ENCODE data around the gene BCL2.

The BCL2 gene

DNA sequence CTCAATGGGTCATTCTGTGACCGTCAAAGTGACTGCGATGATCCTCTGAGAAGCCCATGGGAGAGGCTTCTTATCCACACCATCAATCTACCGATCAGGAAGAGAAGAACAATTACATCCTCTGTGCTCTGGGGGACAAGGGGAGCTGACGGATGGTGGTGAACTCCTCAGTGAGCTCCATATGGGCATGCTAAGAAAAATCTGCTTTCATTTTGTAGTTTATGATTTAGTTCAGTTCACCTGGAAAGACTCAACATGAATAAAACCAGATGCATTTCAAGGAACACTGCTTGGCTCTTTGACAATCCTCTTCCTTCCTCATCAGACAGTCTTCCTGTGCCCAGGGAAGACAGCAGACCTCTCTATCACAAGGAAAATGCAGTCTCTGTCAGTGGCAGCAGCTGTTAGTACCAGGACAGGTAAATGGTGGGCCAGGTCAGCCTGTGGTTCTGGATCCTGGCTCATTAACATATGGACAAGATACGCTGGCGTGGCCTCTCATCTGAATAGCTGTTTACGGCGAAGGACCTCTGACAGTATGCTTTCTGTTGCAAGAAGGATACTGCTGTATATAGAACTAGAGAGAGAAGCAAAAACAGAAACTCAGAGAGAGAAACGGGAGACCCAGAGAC, 176.9 kb downstream of the BCL2 start:
- no peak for DNase-seq (ENCODE audit: low read depth, low spot score)

DNA sequence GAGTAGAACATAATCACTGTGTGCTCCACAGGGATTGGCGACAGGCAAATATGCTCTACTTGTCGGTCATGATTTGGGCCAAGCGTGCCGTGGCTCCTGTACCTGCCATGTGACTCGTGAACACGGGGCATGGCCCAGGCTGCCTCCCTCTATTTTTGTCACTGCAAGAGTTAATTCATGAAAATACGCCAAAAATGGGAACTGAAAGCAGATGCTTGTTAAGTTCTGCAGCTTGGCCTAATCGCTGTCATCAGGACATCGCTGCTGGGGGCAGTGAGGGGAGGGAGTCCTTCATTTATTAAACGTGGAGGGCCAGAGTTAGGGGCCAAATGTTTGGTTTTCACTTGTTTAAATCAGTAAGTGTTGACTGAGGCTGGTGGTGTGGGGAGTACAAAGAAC, 177.8 kb downstream of the BCL2 start:
- DNase-seq (ENCODE audit: low read depth, low spot score) = no peak

DNA sequence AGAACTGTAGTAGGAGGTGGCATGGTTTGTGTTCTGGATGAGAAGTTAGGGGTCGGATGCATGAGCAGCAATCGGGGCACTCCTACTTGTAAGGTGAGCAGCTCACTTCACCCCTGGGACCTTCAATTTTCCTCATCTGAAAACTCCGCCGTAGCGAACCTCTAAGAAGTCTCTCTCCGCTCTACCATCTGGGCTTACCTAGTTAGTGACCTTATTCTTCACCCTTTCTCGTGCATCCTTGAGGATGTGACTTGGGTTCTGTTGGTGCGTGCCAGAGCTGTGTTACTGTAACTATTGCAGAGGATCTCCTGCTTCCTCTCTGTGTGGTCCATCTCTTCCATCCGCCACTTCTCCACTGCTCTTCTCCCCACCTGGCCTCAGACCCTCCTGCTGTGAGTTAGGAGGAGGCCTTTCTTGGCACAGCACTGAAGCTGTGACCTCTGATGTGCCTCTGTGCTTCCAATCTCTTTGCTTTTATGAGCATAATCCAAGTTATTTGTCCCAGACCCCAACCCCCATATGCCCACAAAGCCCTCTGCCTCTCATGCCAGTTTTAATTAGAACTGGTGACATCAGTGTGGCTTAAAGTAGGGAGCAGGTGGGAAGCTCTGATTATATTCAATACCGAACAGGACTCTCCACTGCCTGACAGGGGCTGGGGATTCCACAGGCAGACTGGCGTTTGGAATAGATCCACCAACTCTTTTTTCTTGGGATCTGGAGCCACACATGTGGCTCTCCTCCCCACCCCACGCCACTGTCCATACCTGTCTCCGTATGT, 178.4 kb downstream of the BCL2 start:
- DNase-seq (ENCODE audit: low read depth, low spot score) = no peak

DNA sequence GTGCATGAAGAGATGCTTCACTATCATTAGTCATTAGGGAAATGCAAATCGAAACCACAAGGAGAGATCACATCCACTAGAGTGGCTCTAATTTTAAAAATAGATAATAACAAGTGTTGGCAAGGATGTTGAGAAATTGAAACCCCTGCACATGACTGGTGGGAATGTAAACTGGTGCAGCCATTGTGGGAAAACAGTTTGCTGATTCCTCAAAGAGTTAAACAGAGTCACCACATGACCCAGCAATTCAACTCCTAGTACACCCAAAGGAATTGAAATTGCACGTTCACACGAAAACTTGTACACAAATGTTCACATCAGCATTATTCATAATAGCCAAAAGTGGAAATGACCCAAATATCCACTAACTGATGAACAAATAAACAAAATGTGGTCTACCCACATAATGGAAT, 179.5 kb downstream of the BCL2 start:
- no peak for DNase-seq (ENCODE audit: low read depth, low spot score)

DNA sequence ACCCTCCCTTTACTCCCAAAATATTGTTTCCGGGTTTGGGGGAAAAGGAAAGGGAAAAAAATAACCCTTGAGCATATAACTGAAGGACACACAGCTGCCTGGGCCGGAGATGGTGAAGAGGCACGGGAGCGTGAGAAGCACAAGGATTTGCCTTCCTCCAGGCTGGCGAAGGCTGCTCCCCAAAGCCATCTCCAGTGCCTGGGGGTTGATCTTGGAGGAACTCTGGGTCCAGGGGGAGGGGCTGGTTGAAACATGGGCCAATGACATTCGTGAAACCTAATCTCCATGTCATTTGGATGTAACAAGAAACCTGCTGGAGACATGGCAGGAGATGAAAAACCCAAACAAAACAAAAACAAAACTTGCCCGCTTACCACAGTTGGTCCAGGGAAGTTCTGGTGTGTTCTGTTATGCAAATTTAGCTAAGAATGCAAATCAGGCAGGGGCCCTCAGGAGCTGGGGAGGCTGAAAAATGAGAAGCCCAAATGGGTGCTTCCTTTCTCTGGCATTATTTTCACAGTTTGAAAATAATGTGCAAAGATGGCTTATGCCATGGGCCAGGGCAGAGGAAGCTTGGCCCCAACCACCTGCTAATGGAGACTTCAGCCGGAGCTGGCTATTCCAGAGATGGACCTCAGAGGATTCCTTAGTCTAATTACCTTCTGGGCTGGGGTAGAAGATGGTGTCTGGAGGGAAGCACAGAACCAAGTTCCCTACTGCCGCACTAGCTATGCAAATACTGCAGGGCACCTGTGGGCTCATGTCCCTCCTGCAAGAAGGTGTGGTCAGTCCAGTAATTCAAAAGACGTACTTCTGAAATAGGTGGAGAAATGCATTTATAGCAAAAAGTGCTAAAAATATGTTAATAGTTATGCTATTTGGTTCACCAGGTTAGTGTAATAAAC, 180.9 kb downstream of the BCL2 start:
- peak; percentile 85 for DNase-seq (ENCODE audit: low read depth, low spot score)

DNA sequence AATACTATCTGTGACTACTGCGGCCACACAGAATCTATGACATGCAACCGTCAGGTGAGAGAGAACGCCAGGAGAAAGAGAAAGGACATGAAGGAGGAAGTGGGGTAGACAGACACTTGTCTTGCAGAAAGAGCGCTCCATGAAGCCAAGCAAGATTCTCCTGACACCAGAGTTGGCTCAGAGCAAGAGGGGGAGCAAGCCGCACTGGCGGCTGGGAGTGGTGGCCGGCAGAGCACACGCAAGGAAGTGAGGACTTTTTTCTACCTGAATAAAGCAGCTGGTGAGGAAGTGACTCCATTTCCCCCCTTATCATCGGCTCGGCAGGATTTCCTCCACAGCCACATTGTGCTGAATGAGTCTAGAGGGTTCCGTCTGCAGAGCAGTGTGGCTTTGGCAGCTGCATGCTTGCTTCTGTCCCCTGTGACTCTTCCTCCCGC, 181.6 kb downstream of the BCL2 start:
- DNase-seq (ENCODE audit: low read depth, low spot score) = no peak

DNA sequence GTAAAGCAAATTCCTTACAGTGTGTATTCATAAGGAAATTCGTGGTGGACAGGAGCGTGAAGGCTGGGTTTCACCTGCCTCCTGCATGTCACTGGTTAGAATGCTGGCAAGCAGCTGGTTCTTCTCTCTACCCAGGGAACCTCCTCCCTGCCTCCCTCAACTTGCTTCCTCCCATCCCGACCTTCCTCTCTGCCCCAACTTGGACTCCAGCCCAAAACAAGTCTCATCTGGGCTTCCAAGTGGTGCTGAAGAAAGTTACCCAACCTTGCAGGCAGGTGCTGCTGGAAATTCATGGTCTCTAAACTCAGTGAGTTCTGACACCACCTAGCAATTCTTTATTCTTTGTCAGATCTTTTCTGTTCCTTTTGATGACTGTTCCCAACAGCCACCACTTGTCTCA, 184.5 kb downstream of the BCL2 start:
- DNase-seq (ENCODE audit: low read depth, low spot score) = no peak

DNA sequence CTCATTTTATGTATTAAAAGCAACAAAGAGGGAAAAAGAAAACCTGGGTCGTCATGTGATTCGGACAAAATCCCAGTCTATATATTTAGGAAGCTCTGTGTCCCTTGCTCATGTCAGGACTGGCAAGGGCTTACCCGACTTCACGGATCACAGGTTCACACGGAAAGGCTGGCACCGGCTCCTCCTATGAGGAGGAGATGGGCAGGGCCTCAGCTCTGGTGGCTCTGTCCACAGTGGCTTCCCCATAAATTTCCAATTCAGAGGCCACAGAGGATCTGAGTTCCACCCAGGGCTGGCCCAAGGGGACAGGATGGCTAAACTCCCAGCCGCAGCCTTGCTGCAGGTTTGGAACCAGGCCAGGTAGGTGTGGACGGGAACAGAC, 186.8 kb downstream of the BCL2 start:
- DNase-seq (ENCODE audit: low read depth, low spot score) = no peak

DNA sequence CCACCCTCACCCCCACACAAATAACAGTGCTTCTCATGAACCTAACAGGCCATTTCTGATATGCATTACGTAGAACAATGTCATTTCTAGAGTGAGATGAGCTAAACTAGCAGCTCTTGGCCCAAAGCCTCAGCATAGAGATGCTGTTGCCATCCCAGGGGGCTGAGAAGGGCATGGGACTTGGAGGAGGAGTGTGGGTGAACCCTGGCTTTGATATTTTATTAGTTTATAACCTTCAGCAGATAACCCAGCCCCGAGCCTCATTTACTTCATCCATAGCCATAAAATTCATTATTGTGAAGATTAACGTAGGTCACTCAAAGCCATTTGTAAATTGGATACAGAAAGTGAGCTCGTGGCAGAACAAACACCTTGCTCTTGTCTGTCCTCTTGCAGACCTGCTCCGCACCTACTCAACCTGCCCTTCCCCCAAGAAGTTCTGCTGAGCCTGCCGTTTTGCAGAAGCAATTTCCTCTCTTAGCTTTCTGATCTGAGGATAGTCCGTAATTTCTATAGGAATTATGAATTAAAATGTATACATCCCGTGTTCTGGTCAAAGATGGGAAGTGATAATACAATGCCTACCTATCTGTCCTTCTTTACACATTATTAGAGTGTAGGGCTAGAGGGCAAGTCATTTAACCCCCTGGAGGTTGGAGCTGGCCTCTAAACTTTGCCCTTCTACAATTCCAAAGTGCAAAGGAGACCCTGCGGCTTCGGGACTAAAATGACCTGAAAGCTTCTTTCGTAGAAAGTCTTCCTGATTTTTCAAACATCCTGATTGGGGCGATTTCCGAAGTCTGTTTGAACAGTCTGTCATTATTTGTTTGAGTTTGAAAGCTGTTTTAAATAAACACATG, 187.4 kb downstream of the BCL2 start:
- DNase-seq (ENCODE audit: low read depth, low spot score) = no peak

DNA sequence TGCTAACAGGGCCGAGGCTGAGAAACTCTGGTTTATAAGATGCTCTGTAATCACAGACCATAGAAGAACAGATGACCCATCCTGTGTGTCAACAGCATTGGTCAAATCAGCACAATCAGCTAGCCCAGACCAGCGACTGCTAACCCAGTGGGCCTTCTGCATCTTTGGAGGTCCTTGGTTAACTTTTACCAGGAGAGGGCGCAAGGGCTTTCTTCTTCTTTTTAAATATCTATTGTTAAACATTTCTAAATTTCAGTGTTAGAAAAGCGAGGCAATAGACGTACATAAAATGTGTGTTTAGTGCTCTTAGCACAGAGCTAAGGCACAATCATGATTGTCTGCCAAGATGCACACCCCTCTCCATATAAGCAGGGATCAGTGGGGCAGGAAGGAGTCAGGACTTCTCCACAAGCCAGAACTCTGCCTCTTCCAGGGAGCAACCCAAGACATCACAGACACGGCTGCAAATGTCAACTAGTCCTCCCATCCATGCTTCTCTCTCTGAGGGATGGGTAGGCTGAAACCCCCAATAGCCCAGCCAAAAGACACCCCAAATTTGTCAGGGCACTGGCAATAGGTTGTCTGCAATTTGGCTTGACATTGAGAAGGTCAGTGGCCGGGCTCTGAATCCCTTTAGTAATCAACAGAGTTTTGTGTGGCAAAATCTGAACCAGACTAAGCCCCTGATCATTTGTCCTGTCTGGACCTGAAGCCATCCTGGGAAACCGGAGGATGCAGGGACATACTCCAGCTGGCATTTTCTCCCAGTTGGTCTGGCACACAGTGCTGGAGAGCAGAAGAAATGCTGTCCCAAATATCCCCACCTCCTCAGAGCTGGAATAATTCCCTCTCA, 188.2 kb downstream of the BCL2 start:
- no peak for DNase-seq (ENCODE audit: low read depth, low spot score)

DNA sequence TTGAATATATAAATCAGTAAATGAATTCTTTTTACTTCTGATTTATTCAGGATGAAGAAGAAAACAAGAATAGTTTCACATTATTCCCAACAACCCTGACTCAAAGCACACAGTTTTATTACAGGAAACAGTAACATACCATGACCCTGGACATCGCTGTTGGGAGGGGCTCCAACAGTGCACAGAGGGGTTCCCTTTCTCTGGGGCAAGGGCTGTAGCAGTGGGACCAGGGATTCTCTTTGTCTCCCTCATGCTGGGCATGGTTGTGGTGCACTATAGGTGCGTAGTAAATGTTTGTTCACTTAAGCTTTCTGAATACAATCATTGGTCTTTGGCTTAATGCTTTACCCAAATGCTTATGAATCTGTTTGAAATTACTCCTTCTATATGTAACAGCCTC, 189.4 kb downstream of the BCL2 start:
- DNase-seq (ENCODE audit: low read depth, low spot score) = no peak

DNA sequence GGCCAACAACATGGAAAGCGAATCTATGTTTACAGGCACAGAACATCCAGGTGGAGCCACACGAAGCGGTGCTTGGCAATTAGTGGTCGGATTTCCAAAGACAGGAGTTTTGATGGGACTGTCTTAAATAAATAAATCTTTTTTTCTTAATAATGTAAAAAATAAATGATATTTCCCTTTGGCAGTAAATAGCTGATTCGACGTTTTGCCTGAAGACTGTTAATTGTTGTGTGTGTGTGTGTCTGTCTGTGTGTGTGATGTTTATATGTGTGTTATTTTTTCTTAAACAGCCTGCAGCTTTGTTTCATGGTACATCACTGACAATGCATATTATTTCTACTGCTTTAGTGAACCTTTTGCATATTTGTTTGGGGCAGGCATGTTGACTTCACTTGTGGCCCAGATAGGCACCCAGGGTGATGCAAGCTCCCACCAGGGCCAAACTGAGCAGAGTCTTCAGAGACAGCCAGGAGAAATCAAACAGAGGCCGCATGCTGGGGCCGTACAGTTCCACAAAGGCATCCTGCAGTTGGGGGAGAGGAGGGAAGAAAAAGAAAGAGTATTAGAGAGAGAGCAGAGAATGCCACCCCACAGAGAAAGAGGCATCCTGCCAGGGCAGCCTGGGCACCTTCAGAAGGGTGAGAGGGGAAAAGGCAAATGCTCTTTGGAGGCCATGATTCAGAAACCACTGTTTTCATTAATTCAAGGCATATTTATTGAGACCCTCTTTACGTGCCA, 191.2 kb downstream of the BCL2 start:
- no peak for DNase-seq (ENCODE audit: low read depth, low spot score)

DNA sequence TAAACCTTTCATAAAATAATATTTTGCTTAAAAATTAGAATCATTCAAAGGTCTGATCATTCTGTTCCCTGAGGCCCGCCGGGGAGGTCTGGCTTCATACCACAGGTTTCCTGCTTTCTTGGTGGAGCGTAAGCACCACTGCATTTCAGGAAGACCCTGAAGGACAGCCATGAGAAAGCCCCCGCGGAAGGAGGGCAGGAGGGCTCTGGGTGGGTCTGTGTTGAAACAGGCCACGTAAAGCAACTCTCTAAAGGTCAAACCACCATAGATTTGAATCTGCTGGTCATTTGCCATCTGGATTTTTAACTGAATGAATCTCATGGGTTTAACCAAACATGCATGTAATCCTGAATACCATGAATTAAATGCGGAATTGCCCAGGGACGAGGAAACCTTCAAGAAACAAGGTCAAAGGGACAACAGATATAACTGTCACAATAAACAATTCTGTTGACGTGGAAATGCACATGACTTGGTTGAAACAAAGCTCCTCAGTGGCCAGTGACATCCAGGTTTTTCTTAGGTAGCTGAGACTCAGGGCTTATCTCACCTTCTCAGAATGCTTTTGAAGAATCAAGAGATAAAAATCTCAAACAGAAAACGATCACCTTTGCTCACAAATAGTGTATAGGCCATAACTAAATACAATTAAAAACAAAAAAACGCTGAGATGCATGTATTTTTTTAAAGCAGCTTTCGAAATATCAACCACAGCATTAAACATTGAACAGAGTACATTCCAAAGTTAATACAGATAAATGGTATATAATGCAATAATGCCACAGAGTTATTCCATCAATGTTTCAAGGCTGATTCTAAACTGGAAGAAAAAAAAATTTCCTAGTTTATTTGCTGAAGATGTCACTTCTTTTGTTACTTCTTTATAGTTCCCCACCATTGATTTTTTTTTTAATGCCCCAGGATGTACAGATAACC, 193.2 kb downstream of the BCL2 start:
- DNase-seq (ENCODE audit: low read depth, low spot score) = no peak

DNA sequence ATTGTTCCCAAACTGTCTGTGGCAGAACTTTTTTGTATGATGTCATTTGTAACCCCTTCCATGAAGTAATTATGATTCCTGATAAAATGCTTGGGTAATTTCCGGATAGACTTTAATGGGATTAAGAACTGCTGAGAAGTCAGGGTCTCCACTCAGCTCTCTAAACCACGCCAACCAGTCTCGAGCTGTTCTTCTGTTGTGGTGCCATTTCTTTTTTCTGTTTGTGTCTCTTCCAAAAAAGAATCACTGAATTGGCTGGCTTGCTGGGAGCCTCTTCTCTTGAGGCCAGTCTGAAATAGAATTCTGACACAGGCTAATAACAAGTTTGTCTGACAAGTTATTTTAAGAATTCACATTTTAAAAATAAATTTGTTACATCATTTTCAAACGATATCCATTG, 198.9 kb downstream of the BCL2 start:
- no peak for DNase-seq (ENCODE audit: low read depth, low spot score)

DNA sequence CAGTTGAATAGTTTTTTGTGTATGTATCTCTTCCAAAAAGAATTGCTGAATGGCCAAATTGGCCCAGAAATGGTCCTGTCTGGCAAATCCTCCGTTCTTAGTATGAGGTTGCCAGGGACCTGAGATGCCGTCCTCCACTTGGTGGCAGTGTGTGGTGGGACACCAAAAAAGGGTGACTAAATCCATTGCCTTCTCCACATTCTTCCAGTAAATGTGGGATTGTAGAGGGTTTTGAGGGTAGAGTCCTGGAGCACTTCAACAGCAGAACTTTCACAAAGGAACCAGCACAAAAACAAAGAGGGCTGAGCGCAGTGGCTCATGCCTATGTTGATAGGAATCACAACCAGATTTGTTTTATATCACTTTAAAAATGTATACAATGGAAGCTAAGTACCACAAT, 199.9 kb downstream of the BCL2 start:
- no peak for DNase-seq (ENCODE audit: low read depth, low spot score)

DNA sequence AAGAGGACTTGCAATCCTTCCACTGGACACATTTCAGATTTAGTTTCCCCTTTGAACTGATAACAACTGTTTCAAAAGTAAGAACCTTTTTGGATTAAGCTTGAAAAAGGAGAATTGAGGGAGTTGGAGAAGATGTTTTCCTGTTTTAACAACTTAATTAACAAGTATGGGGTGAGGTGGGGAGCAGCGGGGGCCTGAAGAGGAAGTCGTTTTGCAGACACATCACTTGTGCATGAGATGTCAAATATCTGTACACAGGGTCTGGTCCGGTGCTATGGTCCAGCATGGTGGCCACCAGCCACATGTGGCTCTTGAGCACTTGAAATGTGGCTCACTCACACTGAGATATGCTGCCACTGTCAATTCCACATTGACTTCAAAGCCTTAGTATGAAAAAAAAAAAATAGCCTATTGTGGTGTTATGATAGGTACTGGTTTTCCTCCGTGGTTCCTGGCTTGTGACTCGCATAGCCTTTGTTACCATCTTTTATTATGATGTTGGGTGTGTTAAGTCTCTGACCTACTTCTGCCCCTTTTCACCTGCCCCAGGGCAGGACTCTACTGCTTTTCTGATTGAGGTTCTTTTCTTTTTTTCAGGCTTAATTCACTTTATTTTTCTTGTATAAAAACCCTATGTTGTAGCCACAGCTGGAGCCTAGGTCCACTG, 205.5 kb downstream of the BCL2 start:
- DNase-seq (ENCODE audit: low read depth, low spot score) = no peak

DNA sequence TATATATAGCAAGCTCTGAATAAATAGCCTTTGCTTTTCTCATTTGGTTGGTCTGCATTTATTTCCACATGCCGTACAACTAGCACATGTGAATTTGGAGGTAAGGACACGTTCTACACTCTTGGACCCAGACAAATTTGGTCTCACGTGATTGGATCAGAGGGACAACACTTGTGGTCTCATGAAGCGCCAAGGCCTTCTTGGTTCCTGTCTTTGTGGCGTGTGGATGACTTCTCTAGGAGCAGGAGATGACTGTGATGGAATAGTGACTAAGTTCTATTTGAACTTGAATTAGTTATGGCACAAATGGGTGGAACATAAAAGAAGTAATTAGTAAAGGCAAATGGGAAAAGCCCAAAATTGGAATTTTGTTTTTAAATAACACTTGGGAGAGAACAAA, 206.9 kb downstream of the BCL2 start:
- no peak for DNase-seq (ENCODE audit: low read depth, low spot score)

All from iPS DF 19.7 (cell line).